Peyer's patch (tissue), 4 donors: ENCODE data around the gene TRHDE. TPM values are rescaled to one million over a fixed set of nuclear protein-coding genes. Genes with fewer than 3 reads are reported as not detected.

ENCODE experiments used
- DNase-seq, 3 donors: peaks; one replicate each; pipeline ENCODE4 v3.0.0-alpha.2; 2017 to 2019
- H3K27ac ChIP-seq, 4 donors: fragments of 200-600 bp; sonication (generic); one replicate each; pipeline ENCODE4 v1.5.1; 2016 to 2019
- H3K27me3 ChIP-seq, 2 donors: fragments of 200-600 bp; sonication (generic); one replicate each; pipeline ENCODE4 v1.5.1; 2019
- H3K36me3 ChIP-seq, 3 donors: fragments of 200-600 bp; sonication (generic); one replicate each; pipeline ENCODE4 v1.5.1; 2016 to 2019
- H3K4me1 ChIP-seq, 4 donors: fragments of 200-600 bp; sonication (generic); one replicate each; pipeline ENCODE4 v1.5.1; 2016 to 2019
- H3K4me3 ChIP-seq, 4 donors: fragments of 200-600 bp; sonication (generic); 1 replicate in 3 of 4; 2 replicates in 1 of 4; pipeline ENCODE4 v1.5.1; 2016 to 2019; ENCODE audit warnings: mild to moderate bottlenecking in 1 of 4
- H3K9me3 ChIP-seq, 4 donors: fragments of 200-600 bp; sonication (generic); one replicate each; pipeline ENCODE4 v1.5.1; 2016 to 2019; ENCODE audit warnings: mild to moderate bottlenecking in 1 of 4
- POLR2A ChIP-seq, 2 donors: fragments of 450-650 bp; IDR thresholded peaks; one replicate each; pipeline ENCODE4 v1.5.1; 2017; ENCODE audit warnings: antibody characterized with exemption in 2 of 2, mild to moderate bottlenecking in 2 of 2, moderate library complexity in 2 of 2
- total RNA-seq, 4 donors: library from RNA; depleted of rRNA; stranded (reverse); fragments of >200 nt; gene quantifications; one replicate each; pipeline ENCODE4 v1.1.0, GENCODE V29; 2016

The TRHDE gene
- total RNA-seq, 4 donors from 2014 or later = 3.3 to 23.8 (median 15.2) TPM

DNA sequence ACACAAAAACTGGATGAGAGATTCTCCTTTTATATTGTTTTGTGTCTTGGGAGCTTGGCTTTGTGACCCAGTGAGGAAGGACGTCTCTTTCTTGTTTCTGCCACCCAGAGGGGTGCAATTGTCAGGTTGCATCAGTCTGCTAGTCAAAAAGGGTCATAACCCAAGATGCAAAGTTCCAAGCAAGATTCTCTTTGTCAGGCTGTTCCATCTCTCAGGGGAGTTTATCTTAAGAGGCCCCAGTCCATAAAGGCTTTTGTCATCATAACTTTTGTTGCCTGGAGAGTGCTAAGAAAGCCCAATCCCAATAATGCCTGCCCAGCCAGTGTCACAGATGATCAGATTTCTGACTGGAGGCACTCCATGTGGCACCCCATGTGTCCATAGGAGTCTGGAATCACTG, 444.9 kb downstream of the TRHDE start:
- H3K36me3 ChIP-seq = no peaks in the 10 kb centered on the region
- no peak overlapping the region for H3K4me3 ChIP-seq
- no peaks in the 10 kb centered on the region for H3K27me3 ChIP-seq
- H3K9me3 ChIP-seq = no peaks in the 10 kb centered on the region
- H3K27ac ChIP-seq = no peak overlapping the region
- no peak for DNase-seq
- no peaks in the 10 kb centered on the region for H3K4me1 ChIP-seq
- TF ChIP-seq POLR2A (IDR thresholded peaks at IDR 0.05) = no peak
